ENCODE measurements around the gene ZFYVE28. TPM values are rescaled to one million over a fixed set of nuclear protein-coding genes. Genes with fewer than 3 reads are reported as not detected.

ZFYVE28 gene
- total and polyA plus RNA-seq, 2 of the 8 experiments (the other 6 are each of a cell fraction or from before 2014, with no cell fraction given) = 1.7 to 4.9 TPM

DNA sequence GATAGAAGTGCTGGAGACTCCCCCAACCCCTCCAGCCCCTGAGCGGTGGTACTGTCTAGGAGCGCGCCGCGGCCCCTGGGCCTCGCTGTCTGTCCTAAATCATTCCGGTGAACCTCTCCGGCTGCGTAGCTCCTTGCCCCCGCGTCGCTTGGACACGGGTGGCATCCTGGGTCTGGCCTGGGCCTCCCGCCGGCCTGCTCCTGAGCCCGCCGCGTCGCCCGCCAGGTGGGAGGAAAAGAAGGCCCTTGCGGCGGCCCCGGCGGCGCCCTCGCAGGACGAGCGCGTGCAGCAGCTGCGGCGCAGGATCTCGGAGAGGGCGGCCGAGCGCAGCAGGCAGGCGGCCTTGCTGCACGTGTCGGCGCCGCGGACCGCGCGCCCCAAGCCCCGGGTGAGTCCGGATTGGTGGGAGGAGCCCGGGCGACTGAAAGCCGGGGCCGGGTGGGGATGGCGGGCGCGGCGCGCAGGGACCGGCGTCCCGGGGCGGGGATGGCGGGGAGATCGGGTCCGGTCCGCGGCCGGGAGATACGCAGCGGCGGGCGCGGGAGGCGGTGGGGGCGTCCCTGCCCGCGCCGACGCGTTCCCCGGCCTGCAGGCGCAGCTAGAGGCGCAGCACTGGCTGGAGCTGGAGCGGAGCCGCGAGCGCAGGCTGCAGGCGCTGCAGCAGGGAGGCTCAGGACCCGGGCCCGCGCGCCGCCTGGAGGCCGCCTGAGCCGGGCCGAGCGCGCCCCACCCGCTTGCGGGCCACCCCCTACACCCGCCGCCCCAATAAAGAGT lies 44.0 kb upstream of the ZFYVE28 start (continued):
- TF ChIP-seq BRCA1 (IDR thresholded peaks at IDR 0.05; ENCODE audit: low read depth, low read length) = no peak

All from H1 (cell line).